Loucy (cell line): Measurements from ENCODE around the gene AMFR.
A peak's percentile ranks its signal among the peaks of the same experiment; 100 is the strongest.

Source experiments
- H2AFZ ChIP-seq: fragments of 200-600 bp; sonication (generic); 2 replicates; pipeline ENCODE4 v1.6.0; 2016; ENCODE audit warnings: antibody characterized with exemption, mild to moderate bottlenecking, low read length, moderate library complexity
- H3F3A ChIP-seq: fragments of 200-600 bp; 2 replicates; pipeline ENCODE4 v1.6.0; 2016; ENCODE audit warnings: antibody characterized with exemption, low read depth, mild to moderate bottlenecking
- H3K27me3 ChIP-seq: fragments of 200-600 bp; sonication (generic); 2 replicates; pipeline ENCODE4 v1.6.1; 2014; ENCODE audit warnings: low read length, mild to moderate bottlenecking; ENCODE audit not compliant: insufficient read depth, poor library complexity, severe bottlenecking
- H3K36me3 ChIP-seq: fragments of 200-600 bp; sonication (generic); 2 replicates; pipeline ENCODE4 v1.6.1; 2016; ENCODE audit warnings: low read length; ENCODE audit not compliant: insufficient read depth
- H3K4me1 ChIP-seq: fragments of 200-600 bp; sonication (generic); 2 replicates; pipeline ENCODE4 v1.5.1; 2014; ENCODE audit warnings: low read length, mild to moderate bottlenecking; ENCODE audit not compliant: insufficient read depth, poor library complexity, severe bottlenecking
- H3K4me2 ChIP-seq: fragments of 200-600 bp; sonication (generic); 2 replicates; pipeline ENCODE4 v1.6.0; 2014; ENCODE audit warnings: antibody characterized with exemption, low read length, low read depth, mild to moderate bottlenecking; ENCODE audit not compliant: poor library complexity, severe bottlenecking
- H3K4me3 ChIP-seq: fragments of 200-600 bp; sonication (generic); 2 replicates; pipeline ENCODE4 v1.5.1; 2014; ENCODE audit warnings: low read length, mild to moderate bottlenecking, mixed read lengths; ENCODE audit not compliant: poor library complexity, severe bottlenecking
- H3K79me2 ChIP-seq: fragments of 200-600 bp; sonication (generic); 2 replicates; pipeline ENCODE4 v1.6.1; 2014; ENCODE audit warnings: low read length; ENCODE audit not compliant: insufficient read depth
- H3K9ac ChIP-seq: fragments of 200-600 bp; sonication (generic); 2 replicates; pipeline ENCODE4 v1.6.0; 2014; ENCODE audit warnings: mild to moderate bottlenecking, low read depth, low read length, moderate library complexity; ENCODE audit not compliant: poor library complexity, severe bottlenecking
- H3K9me2 ChIP-seq: fragments of 200-600 bp; sonication (generic); replicated peaks from 2 replicates; pipeline ENCODE4 v1.6.1; 2016; ENCODE audit warnings: low read depth, low read length, mixed read lengths
- H3K9me3 ChIP-seq: fragments of 200-600 bp; sonication (generic); 2 replicates; pipeline ENCODE4 v1.6.1; 2014; ENCODE audit warnings: mild to moderate bottlenecking, antibody characterized with exemption, low read length, low read depth; ENCODE audit not compliant: insufficient read depth
- H4K20me1 ChIP-seq: fragments of 200-600 bp; sonication (generic); 2 replicates; pipeline ENCODE4 v1.6.0; 2014; ENCODE audit warnings: antibody characterized with exemption, low read length, mild to moderate bottlenecking; ENCODE audit not compliant: insufficient read depth, poor library complexity, severe bottlenecking
- CTCF ChIP-seq: fragments of 200-600 bp; sonication (generic); conservative IDR thresholded peaks from 2 replicates; pipeline ENCODE4 v1.5.1; 2014; ENCODE audit warnings: mild to moderate bottlenecking, antibody characterized with exemption, low read length
- EZH2phosphoT487 ChIP-seq: fragments of 200-600 bp; IDR thresholded peaks from 2 replicates; pipeline ENCODE4 v1.6.1; 2018; ENCODE audit warnings: antibody characterized with exemption, mild to moderate bottlenecking, moderate library complexity, borderline replicate concordance

Gene AMFR

GRCh38 chr16:56320811-56321558, 104.4 kb downstream of the AMFR start:
- no peaks in the 10 kb centered on the region for H4K20me1 ChIP-seq
- H3K36me3 ChIP-seq: no peaks in the 10 kb centered on the region
- H3K4me1 ChIP-seq: peaks cover 43% of the 10 kb centered on the region
- no peaks in the 10 kb centered on the region for H3K9me2 ChIP-seq
- H2AFZ ChIP-seq: 0 out of 2 replicates have a peak overlapping the region, but pooled peaks have one; percentile 4
- no peak for TF ChIP-seq EZH2phosphoT487
- TF ChIP-seq CTCF: peak; percentile 22; the same call in 1 of the 2 replicates
- H3K27me3 ChIP-seq: no peaks in the 10 kb centered on the region
- no peaks in the 10 kb centered on the region for H3K79me2 ChIP-seq
- peak overlapping the region; percentile 61 for H3K4me2 ChIP-seq
- H3K4me3 ChIP-seq: peak overlapping the region; percentile 21
- no peaks in the 10 kb centered on the region for H3F3A ChIP-seq
- no peaks in the 10 kb centered on the region for H3K9me3 ChIP-seq
- peak overlapping the region; percentile 21 for H3K9ac ChIP-seq

- H3K79me2 ChIP-seq: no peaks in the 10 kb centered on the region
- H3K4me3 ChIP-seq: no peak overlapping the region
- no peaks in the 10 kb centered on the region for H3K9me2 ChIP-seq
- H4K20me1 ChIP-seq: no peaks in the 10 kb centered on the region
- peak overlapping the region; percentile 61 for H3K4me2 ChIP-seq
- no peak overlapping the region for H3K9ac ChIP-seq
- H3K36me3 ChIP-seq: no peaks in the 10 kb centered on the region
- H3K27me3 ChIP-seq: no peaks in the 10 kb centered on the region
- H3K9me3 ChIP-seq: no peaks in the 10 kb centered on the region
- H2AFZ ChIP-seq: no peak overlapping the region
- H3F3A ChIP-seq: no peaks in the 10 kb centered on the region
- TF ChIP-seq CTCF: no peak
- TF ChIP-seq EZH2phosphoT487: no peak
- H3K4me1 ChIP-seq: peaks cover 43% of the 10 kb centered on the region
These were observed 105.3 kb downstream of the AMFR start for GRCh38 chr16:56320056-56320455.

- Histone ChIP-seq H3K36me3 (no peaks in the 10 kb centered on the region), H3K79me2 (no peaks in the 10 kb centered on the region), H3K4me1 (peaks cover 43% of the 10 kb centered on the region), H4K20me1 (no peaks in the 10 kb centered on the region), H3K9me2 (no peaks in the 10 kb centered on the region), H3K4me3 (no peak overlapping the region), H3K9me3 (no peaks in the 10 kb centered on the region), H3K4me2 (no peak overlapping the region), H2AFZ (no peak overlapping the region), H3F3A (no peaks in the 10 kb centered on the region), H3K27me3 (no peaks in the 10 kb centered on the region), H3K9ac (no peak overlapping the region)
- no peak for TF ChIP-seq CTCF
- TF ChIP-seq EZH2phosphoT487: no peak
These were observed 106.0 kb downstream of the AMFR start for GRCh38 chr16:56319376-56319775.
